Measurements from ENCODE around the gene PIGL. TPM values are rescaled to one million over a fixed set of nuclear protein-coding genes. Genes with fewer than 3 reads are reported as not detected.

Gene PIGL
- total and polyA plus RNA-seq, 2 experiments from 2014 or later: 32.9 to 47.3 TPM

DNA sequence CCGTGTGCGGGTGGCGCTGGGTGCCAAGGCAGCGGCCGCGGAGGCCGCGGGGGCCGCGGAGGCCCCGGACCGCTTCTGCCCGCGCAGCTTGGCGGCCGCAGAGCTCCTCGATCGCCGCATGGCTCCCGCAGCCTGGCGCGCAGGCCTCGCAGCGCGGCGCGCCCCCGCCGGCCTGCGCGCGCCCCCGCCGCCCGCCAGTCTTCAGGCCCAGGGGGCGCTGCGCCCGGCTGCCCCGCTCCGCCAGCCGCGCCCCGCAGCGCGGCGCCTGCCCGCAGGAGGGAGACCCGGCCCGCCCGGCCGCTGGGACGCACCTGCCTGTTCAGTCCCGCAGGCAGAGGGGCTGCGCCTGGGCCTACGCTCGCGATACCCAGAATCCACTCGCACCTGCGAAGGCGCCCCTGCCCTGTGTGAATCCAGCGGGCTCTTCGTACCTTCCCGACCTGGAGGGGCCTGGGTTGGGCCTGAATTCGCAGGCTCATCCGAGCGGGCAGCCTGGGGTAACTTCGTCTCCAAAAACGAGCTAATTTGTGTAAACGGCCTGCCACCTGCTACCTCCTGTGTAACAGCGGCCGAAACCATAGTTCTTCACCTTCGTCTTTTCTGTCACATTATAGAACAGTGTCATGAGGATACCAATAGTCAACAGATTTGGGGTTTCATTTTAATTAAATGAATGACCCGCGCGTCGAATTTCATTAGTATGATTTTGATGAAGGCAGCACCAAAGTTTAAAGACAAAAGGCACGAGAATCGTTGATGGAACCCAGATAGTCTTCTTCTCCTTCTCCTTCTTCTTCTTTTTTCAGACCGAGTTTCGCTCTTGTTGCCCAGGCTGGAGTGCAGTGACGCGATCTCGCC, 136.5 kb downstream of the PIGL start, which contains the start of gene CENPV:
TSS of gene CENPV (minus strand) at position 153 of the 858 bp plus-strand sequence. CDS start at position 120, 33 bp downstream.
- peak within 1 kb of the TSS; percentile 98 for H3K27ac Mint-ChIP-seq
- Histone ChIP-seq H4K20me1 (replicated peaks; ENCODE audit: insufficient read depth) (peaks cover 19% of the 10 kb centered on the region), H3K9me2 (ENCODE audit: insufficient read depth) (no peaks in the 10 kb centered on the region), H3K4me2 (peak within 1 kb of the TSS; percentile 88), H3K4me1 (ENCODE audit: insufficient read depth) (peaks cover 25% of the 10 kb centered on the region), H3K27ac (ENCODE audit: low read depth) (peak within 1 kb of the TSS; percentile 78), H2AFZ (peak within 1 kb of the TSS; percentile 91), H3F3A (replicated peaks; ENCODE audit: low read depth) (peaks cover 17% of the 10 kb centered on the region), H3K27me3 (ENCODE audit: insufficient read depth) (peaks cover 17% of the 10 kb centered on the region; the same call in 1 of the 2 replicates), H3K36me3 (ENCODE audit: insufficient read depth) (peaks cover 14% of the 10 kb centered on the region), H3K79me2 (replicated peaks; ENCODE audit: insufficient read depth) (peaks cover 38% of the 10 kb centered on the region), H3K4me3 (peak within 1 kb of the TSS; percentile 76)
- ATAC-seq (peak; percentile 85), DNase-seq (ENCODE audit: low spot score) (peak; percentile 92)
- no peaks in the 10 kb centered on the region; the same call in 2 of the 3 replicates for H3K9me3 Mint-ChIP-seq
- no peak for TF ChIP-seq EZH2phosphoT487 (IDR thresholded peaks at IDR 0.05; ENCODE audit: unreplicated experiment)
- TF ChIP-seq, protein P1, sequence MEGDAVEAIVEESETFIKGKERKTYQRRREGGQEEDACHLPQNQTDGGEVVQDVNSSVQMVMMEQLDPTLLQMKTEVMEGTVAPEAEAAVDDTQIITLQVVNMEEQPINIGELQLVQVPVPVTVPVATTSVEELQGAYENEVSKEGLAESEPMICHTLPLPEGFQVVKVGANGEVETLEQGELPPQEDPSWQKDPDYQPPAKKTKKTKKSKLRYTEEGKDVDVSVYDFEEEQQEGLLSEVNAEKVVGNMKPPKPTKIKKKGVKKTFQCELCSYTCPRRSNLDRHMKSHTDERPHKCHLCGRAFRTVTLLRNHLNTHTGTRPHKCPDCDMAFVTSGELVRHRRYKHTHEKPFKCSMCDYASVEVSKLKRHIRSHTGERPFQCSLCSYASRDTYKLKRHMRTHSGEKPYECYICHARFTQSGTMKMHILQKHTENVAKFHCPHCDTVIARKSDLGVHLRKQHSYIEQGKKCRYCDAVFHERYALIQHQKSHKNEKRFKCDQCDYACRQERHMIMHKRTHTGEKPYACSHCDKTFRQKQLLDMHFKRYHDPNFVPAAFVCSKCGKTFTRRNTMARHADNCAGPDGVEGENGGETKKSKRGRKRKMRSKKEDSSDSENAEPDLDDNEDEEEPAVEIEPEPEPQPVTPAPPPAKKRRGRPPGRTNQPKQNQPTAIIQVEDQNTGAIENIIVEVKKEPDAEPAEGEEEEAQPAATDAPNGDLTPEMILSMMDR (conservative IDR thresholded peaks at IDR 0.05; ENCODE audit: low read depth in 2 of 2): peak in 1 of 2 experiments; percentile 32; a peak in 2 of 4 replicates
- TF ChIP-seq, protein P2, sequence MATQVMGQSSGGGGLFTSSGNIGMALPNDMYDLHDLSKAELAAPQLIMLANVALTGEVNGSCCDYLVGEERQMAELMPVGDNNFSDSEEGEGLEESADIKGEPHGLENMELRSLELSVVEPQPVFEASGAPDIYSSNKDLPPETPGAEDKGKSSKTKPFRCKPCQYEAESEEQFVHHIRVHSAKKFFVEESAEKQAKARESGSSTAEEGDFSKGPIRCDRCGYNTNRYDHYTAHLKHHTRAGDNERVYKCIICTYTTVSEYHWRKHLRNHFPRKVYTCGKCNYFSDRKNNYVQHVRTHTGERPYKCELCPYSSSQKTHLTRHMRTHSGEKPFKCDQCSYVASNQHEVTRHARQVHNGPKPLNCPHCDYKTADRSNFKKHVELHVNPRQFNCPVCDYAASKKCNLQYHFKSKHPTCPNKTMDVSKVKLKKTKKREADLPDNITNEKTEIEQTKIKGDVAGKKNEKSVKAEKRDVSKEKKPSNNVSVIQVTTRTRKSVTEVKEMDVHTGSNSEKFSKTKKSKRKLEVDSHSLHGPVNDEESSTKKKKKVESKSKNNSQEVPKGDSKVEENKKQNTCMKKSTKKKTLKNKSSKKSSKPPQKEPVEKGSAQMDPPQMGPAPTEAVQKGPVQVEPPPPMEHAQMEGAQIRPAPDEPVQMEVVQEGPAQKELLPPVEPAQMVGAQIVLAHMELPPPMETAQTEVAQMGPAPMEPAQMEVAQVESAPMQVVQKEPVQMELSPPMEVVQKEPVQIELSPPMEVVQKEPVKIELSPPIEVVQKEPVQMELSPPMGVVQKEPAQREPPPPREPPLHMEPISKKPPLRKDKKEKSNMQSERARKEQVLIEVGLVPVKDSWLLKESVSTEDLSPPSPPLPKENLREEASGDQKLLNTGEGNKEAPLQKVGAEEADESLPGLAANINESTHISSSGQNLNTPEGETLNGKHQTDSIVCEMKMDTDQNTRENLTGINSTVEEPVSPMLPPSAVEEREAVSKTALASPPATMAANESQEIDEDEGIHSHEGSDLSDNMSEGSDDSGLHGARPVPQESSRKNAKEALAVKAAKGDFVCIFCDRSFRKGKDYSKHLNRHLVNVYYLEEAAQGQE (IDR thresholded peaks at IDR 0.05; ENCODE audit: unreplicated experiment): no peak
- no peak for TF ChIP-seq NANOG (IDR thresholded peaks at IDR 0.05; ENCODE audit: borderline replicate concordance)
- TF ChIP-seq JUNB (IDR thresholded peaks at IDR 0.05; ENCODE audit: unreplicated experiment): no peak
- no peak for TF ChIP-seq CREB1 (CRISPR knock-in tag; IDR thresholded peaks at IDR 0.05; ENCODE audit: low read depth)
- TF ChIP-seq EZH2 (IDR thresholded peaks at IDR 0.05; ENCODE audit: low read depth, unreplicated experiment): no peak
- TF ChIP-seq ZNF114 (CRISPR knock-in tag; IDR thresholded peaks at IDR 0.05): no peak
- TF ChIP-seq, protein P3, sequence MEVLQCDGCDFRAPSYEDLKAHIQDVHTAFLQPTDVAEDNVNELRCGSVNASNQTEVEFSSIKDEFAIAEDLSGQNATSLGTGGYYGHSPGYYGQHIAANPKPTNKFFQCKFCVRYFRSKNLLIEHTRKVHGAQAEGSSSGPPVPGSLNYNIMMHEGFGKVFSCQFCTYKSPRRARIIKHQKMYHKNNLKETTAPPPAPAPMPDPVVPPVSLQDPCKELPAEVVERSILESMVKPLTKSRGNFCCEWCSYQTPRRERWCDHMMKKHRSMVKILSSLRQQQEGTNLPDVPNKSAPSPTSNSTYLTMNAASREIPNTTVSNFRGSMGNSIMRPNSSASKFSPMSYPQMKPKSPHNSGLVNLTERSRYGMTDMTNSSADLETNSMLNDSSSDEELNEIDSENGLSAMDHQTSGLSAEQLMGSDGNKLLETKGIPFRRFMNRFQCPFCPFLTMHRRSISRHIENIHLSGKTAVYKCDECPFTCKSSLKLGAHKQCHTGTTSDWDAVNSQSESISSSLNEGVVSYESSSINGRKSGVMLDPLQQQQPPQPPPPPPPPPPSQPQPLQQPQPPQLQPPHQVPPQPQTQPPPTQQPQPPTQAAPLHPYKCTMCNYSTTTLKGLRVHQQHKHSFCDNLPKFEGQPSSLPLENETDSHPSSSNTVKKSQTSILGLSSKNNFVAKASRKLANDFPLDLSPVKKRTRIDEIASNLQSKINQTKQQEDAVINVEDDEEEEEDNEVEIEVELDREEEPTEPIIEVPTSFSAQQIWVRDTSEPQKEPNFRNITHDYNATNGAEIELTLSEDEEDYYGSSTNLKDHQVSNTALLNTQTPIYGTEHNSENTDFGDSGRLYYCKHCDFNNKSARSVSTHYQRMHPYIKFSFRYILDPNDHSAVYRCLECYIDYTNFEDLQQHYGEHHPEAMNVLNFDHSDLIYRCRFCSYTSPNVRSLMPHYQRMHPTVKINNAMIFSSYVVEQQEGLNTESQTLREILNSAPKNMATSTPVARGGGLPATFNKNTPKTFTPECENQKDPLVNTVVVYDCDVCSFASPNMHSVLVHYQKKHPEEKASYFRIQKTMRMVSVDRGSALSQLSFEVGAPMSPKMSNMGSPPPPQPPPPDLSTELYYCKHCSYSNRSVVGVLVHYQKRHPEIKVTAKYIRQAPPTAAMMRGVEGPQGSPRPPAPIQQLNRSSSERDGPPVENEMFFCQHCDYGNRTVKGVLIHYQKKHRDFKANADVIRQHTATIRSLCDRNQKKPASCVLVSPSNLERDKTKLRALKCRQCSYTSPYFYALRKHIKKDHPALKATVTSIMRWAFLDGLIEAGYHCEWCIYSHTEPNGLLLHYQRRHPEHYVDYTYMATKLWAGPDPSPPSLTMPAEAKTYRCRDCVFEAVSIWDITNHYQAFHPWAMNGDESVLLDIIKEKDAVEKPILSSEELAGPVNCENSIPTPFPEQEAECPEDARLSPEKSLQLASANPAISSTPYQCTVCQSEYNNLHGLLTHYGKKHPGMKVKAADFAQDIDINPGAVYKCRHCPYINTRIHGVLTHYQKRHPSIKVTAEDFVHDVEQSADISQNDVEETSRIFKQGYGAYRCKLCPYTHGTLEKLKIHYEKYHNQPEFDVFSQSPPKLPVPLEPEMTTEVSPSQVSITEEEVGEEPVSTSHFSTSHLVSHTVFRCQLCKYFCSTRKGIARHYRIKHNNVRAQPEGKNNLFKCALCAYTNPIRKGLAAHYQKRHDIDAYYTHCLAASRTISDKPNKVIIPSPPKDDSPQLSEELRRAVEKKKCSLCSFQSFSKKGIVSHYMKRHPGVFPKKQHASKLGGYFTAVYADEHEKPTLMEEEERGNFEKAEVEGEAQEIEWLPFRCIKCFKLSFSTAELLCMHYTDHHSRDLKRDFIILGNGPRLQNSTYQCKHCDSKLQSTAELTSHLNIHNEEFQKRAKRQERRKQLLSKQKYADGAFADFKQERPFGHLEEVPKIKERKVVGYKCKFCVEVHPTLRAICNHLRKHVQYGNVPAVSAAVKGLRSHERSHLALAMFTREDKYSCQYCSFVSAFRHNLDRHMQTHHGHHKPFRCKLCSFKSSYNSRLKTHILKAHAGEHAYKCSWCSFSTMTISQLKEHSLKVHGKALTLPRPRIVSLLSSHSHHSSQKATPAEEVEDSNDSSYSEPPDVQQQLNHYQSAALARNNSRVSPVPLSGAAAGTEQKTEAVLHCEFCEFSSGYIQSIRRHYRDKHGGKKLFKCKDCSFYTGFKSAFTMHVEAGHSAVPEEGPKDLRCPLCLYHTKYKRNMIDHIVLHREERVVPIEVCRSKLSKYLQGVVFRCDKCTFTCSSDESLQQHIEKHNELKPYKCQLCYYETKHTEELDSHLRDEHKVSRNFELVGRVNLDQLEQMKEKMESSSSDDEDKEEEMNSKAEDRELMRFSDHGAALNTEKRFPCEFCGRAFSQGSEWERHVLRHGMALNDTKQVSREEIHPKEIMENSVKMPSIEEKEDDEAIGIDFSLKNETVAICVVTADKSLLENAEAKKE (CRISPR knock-in tag; IDR thresholded peaks at IDR 0.05): no peak
- TF ChIP-seq, protein P4, sequence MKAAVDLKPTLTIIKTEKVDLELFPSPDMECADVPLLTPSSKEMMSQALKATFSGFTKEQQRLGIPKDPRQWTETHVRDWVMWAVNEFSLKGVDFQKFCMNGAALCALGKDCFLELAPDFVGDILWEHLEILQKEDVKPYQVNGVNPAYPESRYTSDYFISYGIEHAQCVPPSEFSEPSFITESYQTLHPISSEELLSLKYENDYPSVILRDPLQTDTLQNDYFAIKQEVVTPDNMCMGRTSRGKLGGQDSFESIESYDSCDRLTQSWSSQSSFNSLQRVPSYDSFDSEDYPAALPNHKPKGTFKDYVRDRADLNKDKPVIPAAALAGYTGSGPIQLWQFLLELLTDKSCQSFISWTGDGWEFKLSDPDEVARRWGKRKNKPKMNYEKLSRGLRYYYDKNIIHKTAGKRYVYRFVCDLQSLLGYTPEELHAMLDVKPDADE (IDR thresholded peaks at IDR 0.05): no peak
- no peak for TF ChIP-seq ZNF331 (CRISPR knock-in tag; IDR thresholded peaks at IDR 0.05; ENCODE audit: low read depth)
- peak; percentile 50 for TF ChIP-seq POLR2AphosphoS5 (IDR thresholded peaks at IDR 0.05; ENCODE audit: low read depth)
- H3K4me3 Mint-ChIP-seq: peak within 1 kb of the TSS; percentile 99
- peaks cover 28% of the 10 kb centered on the region for H3K36me3 Mint-ChIP-seq (ENCODE audit: low read depth)
- H3K27me3 Mint-ChIP-seq (ENCODE audit: insufficient read depth, low read depth, poor library complexity): peaks cover 26% of the 10 kb centered on the region
- peaks cover 14% of the 10 kb centered on the region for H3K4me1 Mint-ChIP-seq
